ENCODE measurements around the gene VPS11.

DNA sequence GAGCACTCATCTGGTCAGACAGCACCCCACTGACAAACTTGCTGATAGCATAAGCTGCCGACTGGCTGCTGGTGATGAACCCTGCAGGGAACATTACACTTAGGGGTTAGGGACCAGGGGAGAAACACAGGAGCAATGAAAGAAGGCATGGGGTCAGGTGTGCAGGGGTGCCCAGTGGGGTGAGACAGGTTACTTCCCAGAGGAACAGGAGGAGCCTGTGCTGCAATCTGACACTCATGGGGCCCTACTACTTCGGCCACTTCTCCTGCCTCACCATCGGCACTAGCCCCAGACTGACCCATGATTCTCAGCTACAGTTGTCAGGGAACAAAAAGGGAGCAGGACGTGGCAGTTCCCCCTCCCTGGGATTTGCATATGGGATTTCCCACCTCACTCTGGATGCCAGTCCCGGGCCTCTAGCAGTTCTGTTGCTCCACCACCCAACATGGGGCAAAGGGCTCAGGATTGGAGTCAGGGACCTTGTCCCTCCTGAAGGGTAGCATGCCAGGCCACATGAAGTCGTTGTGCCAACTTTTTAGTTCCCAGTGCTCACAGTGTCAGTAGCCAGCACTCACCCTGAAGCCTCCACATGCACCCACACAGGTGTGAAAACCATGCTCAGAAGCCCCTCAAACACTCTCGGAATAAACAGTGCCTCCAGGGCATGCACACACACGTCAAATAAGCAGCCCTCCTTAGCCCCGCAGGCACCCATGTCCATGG lies 39.1 kb upstream of the VPS11 start:
- TF ChIP-seq, protein P1, sequence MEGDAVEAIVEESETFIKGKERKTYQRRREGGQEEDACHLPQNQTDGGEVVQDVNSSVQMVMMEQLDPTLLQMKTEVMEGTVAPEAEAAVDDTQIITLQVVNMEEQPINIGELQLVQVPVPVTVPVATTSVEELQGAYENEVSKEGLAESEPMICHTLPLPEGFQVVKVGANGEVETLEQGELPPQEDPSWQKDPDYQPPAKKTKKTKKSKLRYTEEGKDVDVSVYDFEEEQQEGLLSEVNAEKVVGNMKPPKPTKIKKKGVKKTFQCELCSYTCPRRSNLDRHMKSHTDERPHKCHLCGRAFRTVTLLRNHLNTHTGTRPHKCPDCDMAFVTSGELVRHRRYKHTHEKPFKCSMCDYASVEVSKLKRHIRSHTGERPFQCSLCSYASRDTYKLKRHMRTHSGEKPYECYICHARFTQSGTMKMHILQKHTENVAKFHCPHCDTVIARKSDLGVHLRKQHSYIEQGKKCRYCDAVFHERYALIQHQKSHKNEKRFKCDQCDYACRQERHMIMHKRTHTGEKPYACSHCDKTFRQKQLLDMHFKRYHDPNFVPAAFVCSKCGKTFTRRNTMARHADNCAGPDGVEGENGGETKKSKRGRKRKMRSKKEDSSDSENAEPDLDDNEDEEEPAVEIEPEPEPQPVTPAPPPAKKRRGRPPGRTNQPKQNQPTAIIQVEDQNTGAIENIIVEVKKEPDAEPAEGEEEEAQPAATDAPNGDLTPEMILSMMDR (IDR thresholded peaks at IDR 0.05): no peak
- no peak for TF ChIP-seq POLR2A (IDR thresholded peaks at IDR 0.05)
